GM12891 (cell line): ENCODE results near the gene TRIM33.

Experiments
- PAX5 ChIP-seq: IDR thresholded peaks from 2 replicates; pipeline ENCODE4 v1.6.1; 2011; ENCODE audit warnings: low read length, moderate library complexity, mild to moderate bottlenecking; ENCODE audit not compliant: insufficient read depth, severe bottlenecking
- POLR2A ChIP-seq: IDR thresholded peaks from 2 replicates; pipeline ENCODE4 v1.6.1; 2011; ENCODE audit warnings: low read depth, low read length, control low read depth
- POLR2AphosphoS5 ChIP-seq: IDR thresholded peaks from 2 replicates; pipeline ENCODE4 v1.6.1; 2011; ENCODE audit warnings: low read depth, low read length, control low read depth
- POU2F2 ChIP-seq: IDR thresholded peaks from 2 replicates; pipeline ENCODE4 v1.6.1; 2011; ENCODE audit warnings: low read depth, mild to moderate bottlenecking, control low read depth, low read length, moderate library complexity
- SPI1 ChIP-seq: IDR thresholded peaks from 2 replicates; pipeline ENCODE4 v1.6.1; 2011; ENCODE audit warnings: low read depth, low read length, control low read depth
- TAF1 ChIP-seq: IDR thresholded peaks from 2 replicates; pipeline ENCODE4 v1.6.1; 2011; ENCODE audit warnings: low read depth, low read length, control low read depth

GRCh38 chr1:114507513-114507912, 3.5 kb downstream of the TRIM33 start:
- TF ChIP-seq POLR2A, result no peak
- no peak for TF ChIP-seq POLR2AphosphoS5
- no peak for TF ChIP-seq TAF1
- no peak for TF ChIP-seq PAX5
- no peak for TF ChIP-seq POU2F2
- TF ChIP-seq SPI1, result no peak
